Ovary (tissue), 10 donors: ENCODE results near the gene TNFAIP8L3. TPM values are rescaled to one million over a fixed set of nuclear protein-coding genes. Genes with fewer than 3 reads are reported as not detected.
A peak's percentile ranks its signal among the peaks of the same experiment; 100 is the strongest.
"Not testable (repeated sequence)": the region's sequence is repeated elsewhere in the genome, so short reads cannot be mapped to it uniquely, and the experiment has no call there.

Experiments
- DNase-seq, 5 donors: peaks; one replicate each; pipeline ENCODE4 v3.0.0-alpha.2; 2019 to 2020
- H3K27ac ChIP-seq, 2 donors: fragments of 200-600 bp; one replicate each; pipeline versions ENCODE4 v1.5.1 to v1.8.0; 2019 to 2022
- H3K27me3 ChIP-seq: fragments of 200-600 bp; one replicate; pipeline ENCODE4 v1.8.0; 2022
- H3K36me3 ChIP-seq: fragments of 200-600 bp; sonication (generic); one replicate; pipeline ENCODE4 v1.5.1; 2019
- H3K4me1 ChIP-seq: one replicate; pipeline ENCODE4 v1.8.1; 2013; ENCODE audit warnings: mild to moderate bottlenecking, moderate library complexity; ENCODE audit not compliant: insufficient read depth
- H3K4me3 ChIP-seq: fragments of 200-600 bp; sonication (generic); one replicate; pipeline ENCODE4 v1.5.1; 2017
- H3K9me3 ChIP-seq, 2 donors: fragments of 200-600 bp in 1 of 2; sonication (generic) in 1 of 2; one replicate each; pipeline versions ENCODE4 v1.5.1 to v1.8.1; 2013 to 2019; ENCODE audit warnings: mild to moderate bottlenecking in 1 of 2, moderate library complexity in 1 of 2
- EP300 ChIP-seq: sonication (generic); formaldehyde crosslinking; IDR thresholded peaks from one replicate; pipeline ENCODE4 v1.6.1; 2017; ENCODE audit warnings: antibody characterized with exemption
- POLR2A ChIP-seq: fragments of 450-650 bp; IDR thresholded peaks from one replicate; pipeline ENCODE4 v1.6.1; 2017; ENCODE audit warnings: antibody characterized with exemption, mild to moderate bottlenecking, moderate library complexity
- WGBS, 3 donors: extraction: QIAGEN DNeasy Blood & Tissue Kit in 1 of 3; methylation state at CpG; one replicate each; pipeline versions ENCODE4 v1.1.5 to v1.1.7; 2013 to 2017; 5-methylcytosine and 5-hydroxymethylcytosine counted together
- intact Hi-C, 4 donors: fragments of 100-400 bp; cut with DNase I; formaldehyde crosslinking; loops; one replicate each; pipeline versions ENCODE4 v1.11.0 to v1.15.1; 2022 to 2023
- long read RNA-seq, 3 donors: library from polyadenylated mRNA in 2 of 3; unstranded in 2 of 3; transcript quantifications; one replicate each; pipeline ENCODE4 v2.0.0 and lab custom pipeline, GENCODE V29; 2021 to 2026
- polyA plus RNA-seq, 2 donors: library from polyadenylated mRNA; stranded (reverse); fragments of 200-250 nt in 1 of 2; fragments of 350-450 nt in 1 of 2; fragmentation: Illumina TruSeq in 1 of 2; extraction: RNeasy Lipid Tissue Mini Kit (QIAGEN cat#74804) in 1 of 2; gene quantifications; one replicate each; pipeline ENCODE4 v1.2.3, GENCODE V29; 2013 to 2014
- total RNA-seq, 7 donors: library from RNA; depleted of rRNA in 2 of 7; stranded (reverse); fragments of >200 nt in 2 of 7; fragmentation: NEBNext Ultra II Directional in 3 of 7; extraction: Animal tissue kit (Norgen Biotek cat#: 25700) in 3 of 7; gene quantifications; one replicate each; pipeline versions ENCODE4 v1.1.0 to v1.2.4, GENCODE V29; 2016 to 2023
- TF ChIP-seq, protein P1 (sequence below), 3 donors: fragments of 450-650 bp in 2 of 3; fragments of 200-600 bp in 1 of 3; IDR thresholded peaks; one replicate each; pipeline versions ENCODE4 v1.5.1 to v1.8.0; 2016 to 2022; ENCODE audit warnings: antibody characterized with exemption in 3 of 3, mild to moderate bottlenecking in 1 of 3
- donor health status: DM: no; HTN: no; CAD: no; lungs with moderate emphysema.
- donor health status: DM: no; HTN: no; CAD: no.
- donor health status: Bipolar disorder and iron deficiency.
- donor health status: DM: yes; HTN: yes; CAD: no.
- donor health status: DM: no; HTN: no; CAD: no.
- donor health status: DM: yes; HTN: yes; CAD: no.

Gene TNFAIP8L3
- total RNA-seq, result 10 to 100 TPM; 10.2 to 60.7 (median 24.1) TPM
- polyA plus RNA-seq, result 10 to 100 TPM; 11.6 to 76.5 TPM
- long read RNA-seq, donor 1, transcript TNFAIP8L3-202 (2 exons, 2,002 nt), result major isoform, 36 of 42 reads
- long read RNA-seq, donor 1, partial matches to known transcripts, result 5 of 42 reads
- long read RNA-seq, donor 1, other reads (novel, unspliced or antisense), result 1 of 42 reads
- long read RNA-seq, donor 2, partial matches to known transcripts, result 0 of 2 reads
- long read RNA-seq, donor 2, other reads (novel, unspliced or antisense), result 0 of 2 reads
- long read RNA-seq, donor 3, transcript TNFAIP8L3-202 (2 exons, 2,002 nt), result major isoform, 73 of 81 reads
- long read RNA-seq, donor 3, partial matches to known transcripts, result 0 of 81 reads
- long read RNA-seq, donor 3, other reads (novel, unspliced or antisense), result 8 of 81 reads

DNA sequence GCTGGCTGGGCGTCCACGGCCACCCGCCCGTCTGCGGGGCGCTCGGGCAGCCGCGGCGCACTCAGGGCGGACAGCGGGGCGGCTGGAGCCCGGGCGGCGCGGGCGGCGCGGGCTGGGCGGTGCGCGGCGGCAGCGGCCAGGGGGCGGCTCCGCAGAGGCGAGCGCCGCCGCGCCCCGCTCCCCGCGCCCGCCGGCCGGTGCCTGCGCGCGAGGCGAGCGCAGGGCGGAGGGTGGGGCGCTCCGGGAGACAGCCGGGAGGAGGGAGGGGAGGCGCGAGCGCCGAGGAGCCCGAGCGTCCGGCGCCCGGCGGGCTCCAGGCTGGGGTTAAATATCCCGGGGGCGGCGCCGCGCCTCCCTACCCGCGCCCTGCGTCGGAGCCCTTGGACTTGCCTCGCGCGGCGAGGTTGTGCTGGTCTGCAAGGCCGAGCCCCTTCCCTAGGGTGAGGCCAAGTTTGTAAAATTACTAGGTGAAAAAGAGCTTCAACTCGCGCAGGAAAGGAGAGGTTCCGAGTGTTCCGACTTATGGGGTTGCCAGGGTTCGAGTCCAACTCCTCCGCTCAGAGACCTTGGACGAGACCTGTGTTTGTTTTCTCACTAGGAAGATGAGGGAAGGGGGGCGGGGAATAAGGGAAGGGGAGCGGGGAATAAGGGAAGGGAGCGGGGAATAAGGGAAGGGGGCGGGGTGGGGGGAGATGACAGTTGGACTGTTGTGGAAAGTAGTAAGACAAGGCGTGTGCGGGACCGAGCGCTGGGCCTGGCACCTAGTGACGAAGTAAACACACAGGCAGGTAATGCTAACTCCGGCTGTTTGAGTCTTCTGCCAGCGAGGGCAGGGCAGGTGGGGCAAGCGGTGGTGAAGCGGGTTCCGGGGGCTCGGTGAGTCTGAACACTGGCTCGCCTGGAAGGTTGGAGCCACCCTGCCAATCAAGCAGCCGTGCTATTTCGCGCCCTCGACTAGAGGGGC lies at the start of gene TNFAIP8L3:
TSS of gene TNFAIP8L3 (minus strand) at position 301 of the 964 bp plus-strand sequence. CDS start 311 bp downstream, outside the sequence.
- no peaks in the 10 kb centered on the region for H3K36me3 ChIP-seq
- H3K4me3 ChIP-seq, result peak within 1 kb of the TSS; percentile 78
- no peaks in the 10 kb centered on the region for H3K27me3 ChIP-seq
- no peaks in the 10 kb centered on the region for H3K9me3 ChIP-seq
- intact Hi-C loops, result no loop called here
- peak; percentile 45 to 77 (median 62) for DNase-seq
- H3K27ac ChIP-seq, result peak within 1 kb of the TSS; percentile 23 to 80
- peaks cover 12% of the 10 kb centered on the region for H3K4me1 ChIP-seq
- TF ChIP-seq POLR2A (peak; percentile 20), EP300 (no peak)
- TF ChIP-seq, protein P1, sequence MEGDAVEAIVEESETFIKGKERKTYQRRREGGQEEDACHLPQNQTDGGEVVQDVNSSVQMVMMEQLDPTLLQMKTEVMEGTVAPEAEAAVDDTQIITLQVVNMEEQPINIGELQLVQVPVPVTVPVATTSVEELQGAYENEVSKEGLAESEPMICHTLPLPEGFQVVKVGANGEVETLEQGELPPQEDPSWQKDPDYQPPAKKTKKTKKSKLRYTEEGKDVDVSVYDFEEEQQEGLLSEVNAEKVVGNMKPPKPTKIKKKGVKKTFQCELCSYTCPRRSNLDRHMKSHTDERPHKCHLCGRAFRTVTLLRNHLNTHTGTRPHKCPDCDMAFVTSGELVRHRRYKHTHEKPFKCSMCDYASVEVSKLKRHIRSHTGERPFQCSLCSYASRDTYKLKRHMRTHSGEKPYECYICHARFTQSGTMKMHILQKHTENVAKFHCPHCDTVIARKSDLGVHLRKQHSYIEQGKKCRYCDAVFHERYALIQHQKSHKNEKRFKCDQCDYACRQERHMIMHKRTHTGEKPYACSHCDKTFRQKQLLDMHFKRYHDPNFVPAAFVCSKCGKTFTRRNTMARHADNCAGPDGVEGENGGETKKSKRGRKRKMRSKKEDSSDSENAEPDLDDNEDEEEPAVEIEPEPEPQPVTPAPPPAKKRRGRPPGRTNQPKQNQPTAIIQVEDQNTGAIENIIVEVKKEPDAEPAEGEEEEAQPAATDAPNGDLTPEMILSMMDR (IDR thresholded peaks at IDR 0.05), result no peak
- 1% methylated on average over 43 to 98 of the region's 98 CpGs for WGBS, 3 donors

DNA sequence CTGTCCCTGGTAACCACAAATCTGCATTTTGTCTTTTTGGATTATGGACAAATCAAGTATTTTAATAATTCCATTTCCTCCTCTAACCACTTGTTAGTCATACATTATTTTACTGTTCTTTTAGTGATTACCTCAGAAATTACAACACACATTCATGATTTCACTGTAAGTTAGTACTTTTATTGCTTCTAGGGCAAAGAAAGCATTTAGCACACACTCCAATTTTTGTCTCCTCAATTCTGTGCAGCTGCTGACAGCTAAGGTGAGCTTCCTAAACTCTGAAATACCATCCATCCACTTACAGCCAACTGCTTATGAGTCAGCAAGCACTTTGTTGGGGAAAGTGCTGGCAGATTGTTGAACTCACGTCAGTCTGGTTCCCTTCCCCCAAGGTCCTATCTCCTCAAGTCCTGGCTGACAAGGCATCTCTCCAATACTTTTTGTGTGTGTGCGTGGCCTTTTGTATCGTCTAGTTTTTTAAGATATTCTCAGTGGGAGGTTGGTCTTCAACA lies 49.4 kb upstream of the TNFAIP8L3 start:
- WGBS, 3 donors, result 34 to 40% (median 35%) methylated on average over 3 of the region's 3 CpGs
- Histone ChIP-seq H3K9me3 (no peaks in the 10 kb centered on the region), H3K27me3 (no peaks in the 10 kb centered on the region), H3K4me3 (no peak overlapping the region), H3K36me3 (no peaks in the 10 kb centered on the region), H3K27ac (no peak overlapping the region), H3K4me1 (no peaks in the 10 kb centered on the region)
- DNase-seq, result no peak
- TF ChIP-seq POLR2A (no peak), EP300 (no peak)
- TF ChIP-seq, protein P1 (IDR thresholded peaks at IDR 0.05), result no peak
- intact Hi-C loops, result no loop called here

DNA sequence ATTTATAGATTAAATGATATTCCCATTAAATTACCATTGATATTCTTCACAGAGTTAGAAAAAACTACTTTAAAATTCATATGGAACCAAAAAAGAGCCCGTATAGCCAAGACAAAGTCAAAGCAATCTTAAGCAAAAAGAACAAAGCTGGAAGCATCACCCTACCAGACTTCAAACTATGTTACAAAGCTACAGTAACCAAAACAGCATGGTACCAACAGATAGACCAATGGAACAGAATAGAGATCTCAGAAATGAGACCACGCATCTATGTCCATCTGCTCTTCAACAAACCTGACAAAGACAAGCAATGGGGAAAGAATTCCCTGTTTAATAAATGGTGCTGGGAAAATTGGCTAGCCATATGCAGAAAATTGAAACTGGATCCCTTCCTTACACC lies 45.6 kb upstream of the TNFAIP8L3 start:
- H3K36me3 ChIP-seq, H3K9me3 ChIP-seq, H3K27ac ChIP-seq, H3K4me3 ChIP-seq, intact Hi-C loops, DNase-seq, H3K4me1 ChIP-seq, H3K27me3 ChIP-seq: not testable (repeated sequence)
- 90 to 92% (median 91%) methylated on average over 2 of the region's 2 CpGs for WGBS, 3 donors

DNA sequence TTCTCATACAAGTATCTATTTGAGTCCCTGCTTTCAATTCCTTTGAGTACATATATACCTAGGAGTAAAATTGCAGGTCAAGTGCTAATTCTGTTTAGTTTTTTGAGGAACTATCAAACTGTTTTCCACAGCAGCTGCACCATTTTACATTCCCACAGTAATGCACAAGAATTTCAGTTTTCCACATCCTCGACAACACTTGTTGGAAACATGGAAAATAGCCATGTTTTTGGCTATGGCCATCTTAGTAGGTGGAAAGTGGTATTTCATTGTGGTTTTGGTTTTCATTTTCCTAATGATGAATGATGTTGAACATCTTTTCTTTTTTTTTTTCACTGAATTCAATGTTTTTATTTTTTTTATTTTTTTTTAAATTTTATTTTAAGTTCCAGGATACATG lies 44.4 kb upstream of the TNFAIP8L3 start:
- no peaks in the 10 kb centered on the region for H3K4me1 ChIP-seq
- TF ChIP-seq, protein P1 (IDR thresholded peaks at IDR 0.05), result no peak
- no peak for TF ChIP-seq EP300
- no peak for TF ChIP-seq POLR2A
- DNase-seq, result no peak
- intact Hi-C loops, result no loop called here
- no peak overlapping the region for H3K27ac ChIP-seq
- H3K36me3 ChIP-seq, result no peaks in the 10 kb centered on the region
- no peaks in the 10 kb centered on the region for H3K27me3 ChIP-seq
- no peaks in the 10 kb centered on the region for H3K9me3 ChIP-seq
- WGBS, 3 donors, result 21 to 30% (median 24%) methylated on average over 1 of the region's 1 CpG
- no peak overlapping the region for H3K4me3 ChIP-seq
